K562 (cell line): ENCODE measurements around the gene ARHGDIA. TPM values are rescaled to one million over a fixed set of nuclear protein-coding genes. Genes with fewer than 3 reads are reported as not detected.

ENCODE experiments used
- ATAC-seq: fragments of 200-7000 bp; cut with Tn5 transposase; 3 replicates; pipeline ENCODE4 v1.9.1; 2020; ENCODE audit warnings: moderate library complexity
- BruUV-seq: library from RNA; stranded (reverse); fragments of 400-500 nt; replicated peaks from 2 replicates; lab custom pipeline; 2021; lab: Mats Ljungman, UMichigan
- CTCF ChIA-PET: fragments of 300-600 bp; formaldehyde crosslinking; extraction: SDS; loops from one replicate; lab custom pipeline; 2021; ENCODE audit warnings: low intra/inter-chr PET ratio; lab: Yijun Ruan, JAX
- POLR2A ChIA-PET: fragments of 300-600, 350-650 bp; sonication (Branson Sonifier 250); formaldehyde crosslinking; extraction: SDS; loops from one replicate; lab custom pipeline; 2021; ENCODE audit warnings: antibody characterized with exemption, inconsistent platforms; lab: Yijun Ruan, JAX
- DNase-seq, 4 experiments: peaks; one replicate each; pipeline versions ENCODE4 v3.0.0 to v3.0.0-alpha.2; 2011 to 2018; ENCODE audit warnings: low spot score in 3 of 4, mixed read lengths in 3 of 4; ENCODE audit errors: extremely low read depth in 1 of 4
- FAIRE-seq: peaks from 2 replicates; lab custom pipeline; 2011; peaks lifted over from hg19 to GRCh38; lab: Jason Lieb, UNC
- H2AFZ ChIP-seq: 2 replicates; pipeline ENCODE4 v1.6.0; 2011; ENCODE audit warnings: low read depth, low read length, control low read depth, inconsistent platforms
- H3K27ac ChIP-seq: fragments of 200-600 bp; 3 replicates; pipeline ENCODE4 v1.8.0; 2011; ENCODE audit warnings: low read depth, mild to moderate bottlenecking, control low read depth, inconsistent platforms, low read length, moderate library complexity, mixed read lengths; ENCODE audit errors: extremely low read depth
- H3K27me3 ChIP-seq, 2 experiments: fragments of 300-600 bp in 1 of 2; 2 replicates in 1 of 2; 3 replicates in 1 of 2; pipeline versions ENCODE4 v1.6.0 to v1.8.0; 2011; ENCODE audit warnings: inconsistent platforms in 2 of 2, low read length in 2 of 2, mild to moderate bottlenecking in 1 of 2, mixed read lengths in 1 of 2, moderate library complexity in 1 of 2; ENCODE audit not compliant: control insufficient read depth in 2 of 2, insufficient read depth in 2 of 2
- H3K36me3 ChIP-seq: fragments of 300-600 bp; 3 replicates; pipeline ENCODE4 v1.8.0; 2011; ENCODE audit warnings: mild to moderate bottlenecking, low read length, inconsistent platforms; ENCODE audit not compliant: control insufficient read depth, insufficient read depth
- H3K4me1 ChIP-seq, 2 experiments: fragments of 200-600 bp in 1 of 2; replicated peaks in 1 of 2; 2 replicates in 1 of 2; 3 replicates in 1 of 2; pipeline versions ENCODE4 v1.5.1 to v1.8.0; 2011; ENCODE audit warnings: inconsistent platforms in 2 of 2, low read length in 2 of 2, mild to moderate bottlenecking in 1 of 2, mixed read lengths in 1 of 2, moderate library complexity in 1 of 2; ENCODE audit not compliant: control insufficient read depth in 2 of 2, insufficient read depth in 2 of 2
- H3K4me2 ChIP-seq: 2 replicates; pipeline ENCODE4 v1.6.1; 2011; ENCODE audit warnings: low read length, control low read depth, inconsistent platforms, mixed read lengths; ENCODE audit not compliant: insufficient read depth
- H3K4me3 ChIP-seq: fragments of 200-600 bp; sonication (generic), shearing (Covaris generic); 2 replicates; pipeline ENCODE4 v1.5.1; 2016; ENCODE audit warnings: control low read depth, inconsistent platforms
- H3K79me2 ChIP-seq: fragments of 200-600 bp; 3 replicates; pipeline ENCODE4 v1.8.0; 2011; ENCODE audit warnings: low read length, inconsistent platforms; ENCODE audit not compliant: control insufficient read depth, insufficient read depth
- H3K9ac ChIP-seq, 2 experiments: 2 replicates each; pipeline versions ENCODE4 v1.6.0 to v1.6.1; 2011; ENCODE audit warnings: low read depth in 2 of 2, low read length in 2 of 2, control low read depth in 1 of 2, inconsistent platforms in 1 of 2, mild to moderate bottlenecking in 1 of 2, mixed read lengths in 1 of 2; ENCODE audit not compliant: insufficient read depth in 1 of 2
- H3K9me1 ChIP-seq: one replicate; pipeline ENCODE4 v1.6.0; 2011; ENCODE audit warnings: inconsistent platforms, mild to moderate bottlenecking, low read length, moderate library complexity; ENCODE audit not compliant: control insufficient read depth, insufficient read depth
- H3K9me3 ChIP-seq: replicated peaks from 2 replicates; pipeline ENCODE4 v1.5.1; 2011; ENCODE audit warnings: low read depth, low read length, inconsistent platforms; ENCODE audit not compliant: control insufficient read depth, insufficient read depth
- H4K20me1 ChIP-seq: replicated peaks from 2 replicates; pipeline ENCODE4 v1.6.1; 2011; ENCODE audit warnings: low read length, inconsistent platforms, mixed read lengths; ENCODE audit not compliant: control insufficient read depth, insufficient read depth
- ARNT ChIP-seq, 2 experiments: fragments of 450-650 bp; IDR thresholded peaks; 2 replicates each; pipeline ENCODE4 v1.6.1; 2016; ENCODE audit warnings: mild to moderate bottlenecking in 1 of 2
- BRF2 ChIP-seq: IDR thresholded peaks from 3 replicates; pipeline ENCODE4 v1.6.1; 2011; ENCODE audit warnings: borderline replicate concordance, mild to moderate bottlenecking; ENCODE audit not compliant: insufficient read length, insufficient read depth
- CTCF ChIP-seq, 3 experiments: IDR thresholded peaks in 2 of 3; conservative IDR thresholded peaks in 1 of 3; 2 replicates each; pipeline ENCODE4 v1.5.1; 2011 to 2012; ENCODE audit warnings: low read length in 3 of 3, mild to moderate bottlenecking in 3 of 3, control low read depth in 2 of 3, improper control_type of control experiment in 1 of 3, inconsistent platforms in 1 of 3, low read depth in 1 of 3, mixed read lengths in 1 of 3, moderate library complexity in 1 of 3; ENCODE audit not compliant: insufficient read depth in 2 of 3
- E2F8 ChIP-seq: fragments of 450-650 bp; IDR thresholded peaks from 2 replicates; pipeline ENCODE4 v1.7.1; 2018; ENCODE audit warnings: mild to moderate bottlenecking, low read depth; ENCODE audit not compliant: partially characterized antibody
- NFRKB ChIP-seq: fragments of 450-650 bp; IDR thresholded peaks from 2 replicates; pipeline ENCODE4 v1.6.1; 2016; ENCODE audit warnings: low read depth
- POLR2G ChIP-seq: fragments of 200-400 bp; formaldehyde crosslinking; IDR thresholded peaks from 2 replicates; pipeline ENCODE4 v1.6.1; 2017; ENCODE audit warnings: low read depth, mild to moderate bottlenecking, antibody characterized with exemption, low read length, moderate library complexity
- TEAD2 ChIP-seq: fragments of 450-650 bp; IDR thresholded peaks from 2 replicates; pipeline ENCODE4 v1.6.1; 2016; ENCODE audit warnings: missing genetic modification characterization, control low read depth, missing compliant biosample characterization
- THRB ChIP-seq: fragments of 450-650 bp; formaldehyde crosslinking; conservative IDR thresholded peaks from 2 replicates; pipeline ENCODE4 v1.4.0; 2022; ENCODE audit warnings: mild to moderate bottlenecking, missing genetic modification characterization
- ZBTB9 ChIP-seq: fragments of 450-650 bp; formaldehyde crosslinking; IDR thresholded peaks from 2 replicates; pipeline ENCODE4 v1.4.0; 2020; ENCODE audit warnings: mild to moderate bottlenecking, moderate library complexity
- ZC3H4 ChIP-seq: sonication (generic); formaldehyde crosslinking; IDR thresholded peaks from 2 replicates; pipeline ENCODE4 v1.9.0; 2021; ENCODE audit warnings: missing genetic modification reagents, borderline replicate concordance
- ZNF232 ChIP-seq: sonication (generic); formaldehyde crosslinking; IDR thresholded peaks from 2 replicates; pipeline ENCODE4 v1.8.0; 2022; ENCODE audit warnings: mild to moderate bottlenecking, missing genetic modification reagents
- whole genome bisulfite sequencing: fragments of 100-300 bp; shearing (Covaris generic); methylation state at CpG from one replicate; pipeline ENCODE4 v1.1.6; 2016; ENCODE audit warnings: low coverage, mixed read lengths; ENCODE audit not compliant: insufficient coverage; ENCODE audit errors: missing lambda C conversion rate; 5-methylcytosine and 5-hydroxymethylcytosine counted together
- in situ Hi-C: fragments of 300-500 bp; cut with MboI; formaldehyde crosslinking; loops from 4 replicates; pipeline ENCODE4 v1.15.0; 2018; ENCODE audit warnings: inconsistent platforms, mixed read lengths
- intact Hi-C: fragments of 100-400 bp; cut with micrococcal nuclease; formaldehyde crosslinking; loops from 2 replicates; pipeline ENCODE4 v1.14.2; 2022
- polyA plus RNA-seq, 8 experiments: library from polyadenylated mRNA; depleted of rRNA in 4 of 8; stranded (reverse) in 5 of 8; unstranded in 3 of 8; fragments of >200 nt; fragmentation: Nextera tagmentation in 2 of 8; fragmentation: Illumina TruSeq in 1 of 8; extraction: Ambion mirVana in 2 of 8; extraction: Trizol in 1 of 8; gene quantifications; 2 replicates each; pipeline versions ENCODE4 v1.2.1 to v1.2.3, GENCODE V29; 2011 to 2014; ENCODE audit warnings: inconsistent platforms in 1 of 8, missing spikeins in 1 of 8
- total RNA-seq, 7 experiments: library from RNA; depleted of rRNA in 6 of 7; stranded (reverse); fragments of >200 nt in 6 of 7; fragmentation: Illumina TruSeq in 2 of 7; extraction: Trizol in 2 of 7; gene quantifications; 2 replicates each; pipeline versions ENCODE4 v1.2.1 to v1.2.3, GENCODE V29; 2011 to 2021; ENCODE audit warnings: low replicate concordance in 1 of 7

The ARHGDIA gene
- total and polyA plus RNA-seq, 9 of the 15 experiments (the other 6 are each of a cell fraction or from before 2014, with no cell fraction given) = 9.6 to 340 (median 97.6) TPM

DNA sequence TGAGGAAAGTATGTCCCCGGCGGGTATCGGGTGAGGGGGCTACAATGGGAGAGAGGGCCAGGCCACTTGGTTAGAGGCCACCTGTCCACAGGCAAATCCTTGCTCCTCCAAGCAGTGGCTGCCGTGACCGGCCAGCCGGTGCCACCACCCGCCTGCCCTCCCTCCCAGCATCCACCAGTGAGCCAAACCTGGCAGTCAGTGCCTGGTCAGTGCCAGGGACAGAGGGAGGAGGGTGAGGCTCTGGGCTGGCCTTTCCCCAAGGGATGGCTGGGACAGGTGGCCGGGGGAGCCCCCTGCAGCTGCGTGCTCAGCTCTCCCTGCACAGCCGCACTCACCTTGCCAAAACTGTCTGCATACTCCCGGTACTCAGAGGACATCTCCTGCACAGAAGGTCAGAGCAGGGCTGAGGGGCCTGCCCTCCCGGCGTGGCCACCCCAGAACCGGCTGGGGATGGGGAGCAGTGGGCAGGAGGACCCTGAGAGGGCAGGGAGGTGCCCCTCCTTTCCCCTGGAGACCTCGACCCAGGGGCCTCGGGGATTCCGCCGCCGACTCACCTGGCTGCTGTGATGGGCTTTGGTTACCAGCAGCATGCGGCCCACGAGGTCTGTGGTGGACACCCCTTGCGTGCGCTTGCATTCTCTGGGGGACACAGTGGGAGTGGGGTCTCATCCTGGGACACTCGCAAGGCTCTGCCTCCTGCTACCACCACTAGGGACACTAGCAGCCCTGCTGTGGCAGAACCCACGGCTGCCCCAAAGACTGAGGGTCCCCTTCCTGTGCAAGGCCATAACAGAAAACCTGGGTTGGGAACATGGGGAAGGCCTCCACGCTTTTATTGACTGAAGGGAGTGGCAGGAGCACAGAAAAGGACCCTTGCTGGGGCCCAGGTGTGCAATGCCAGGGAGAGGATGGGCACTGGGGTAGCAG, 36.3 kb upstream of the ARHGDIA start:
- DNase-seq (no peak), ATAC-seq (no peak), FAIRE-seq (no peak)
- ChIA-PET CTCF (no interaction called here), POLR2A (interaction anchor here (0.9 to 1.3 kb wide), 3 partner anchors 10 to 16 kb away, joined by 3 read pairs; no protein-coding TSS in a partner anchor)
- H3K79me2 ChIP-seq = peaks cover 23% of the 10 kb centered on the region
- no TSS peak for BruUV-seq
- H4K20me1 ChIP-seq = peaks cover 6% of the 10 kb centered on the region
- intact Hi-C loops = no loop called here
- peaks cover 76% of the 10 kb centered on the region; the same call in 2 of the 3 replicates for H3K36me3 ChIP-seq
- no peak overlapping the region for H3K27ac ChIP-seq
- H3K9me3 ChIP-seq = no peaks in the 10 kb centered on the region
- WGBS = 94% methylated on average over 22 of the region's 26 CpGs
- no peaks in the 10 kb centered on the region for H3K27me3 ChIP-seq
- H3K9me1 ChIP-seq = peaks cover 3% of the 10 kb centered on the region
- H3K4me3 ChIP-seq = no peak overlapping the region
- H3K9ac ChIP-seq = peak overlapping the region in 1 of 2 experiments; percentile 45; a peak in 2 of 4 replicates
- H3K4me1 ChIP-seq = peaks cover 23 to 95% of the 10 kb centered on the region in 2 experiments
- in situ Hi-C loops = no loop called here
- no peak overlapping the region for H2AFZ ChIP-seq
- no peak overlapping the region for H3K4me2 ChIP-seq
- TF ChIP-seq ZNF232 (CRISPR knock-in tag) = no peak
- TF ChIP-seq BRF2 = no peak
- TF ChIP-seq POLR2G = peak; percentile 54
- TF ChIP-seq THRB (CRISPR knock-in tag) = no peak
- TF ChIP-seq E2F8 = no peak
- TF ChIP-seq CTCF (IDR thresholded peaks at IDR 0.05 in 2 of 3, conservative IDR thresholded peaks at IDR 0.05 in 1 of 3; ENCODE audit: insufficient read depth in 2 of 3, low read depth in 1 of 3, low read length in 3 of 3) = 0 out of 6 replicates have a peak, but pooled peaks of 2 of the 3 experiments have one; percentile 0 to 14
- TF ChIP-seq ARNT (IDR thresholded peaks at IDR 0.05) = no peak
- no peak for TF ChIP-seq TEAD2 (tag)
- TF ChIP-seq ZC3H4 (CRISPR knock-in tag) = no peak
- no peak for TF ChIP-seq NFRKB
- no peak for TF ChIP-seq ZBTB9
